K562 (cell line): Measurements from ENCODE around the gene PTPN12. TPM values are rescaled to one million over a fixed set of nuclear protein-coding genes. Genes with fewer than 3 reads are reported as not detected.
A peak's percentile ranks its signal among the peaks of the same experiment; 100 is the strongest.

Experiments used
- ATAC-seq: fragments of 200-7000 bp; cut with Tn5 transposase; 3 replicates; pipeline ENCODE4 v1.9.1; 2020; ENCODE audit warnings: moderate library complexity
- BruUV-seq: library from RNA; stranded (reverse); fragments of 400-500 nt; replicated peaks from 2 replicates; lab custom pipeline; 2021; lab: Mats Ljungman, UMichigan
- CTCF ChIA-PET: fragments of 300-600 bp; formaldehyde crosslinking; extraction: SDS; loops from one replicate; lab custom pipeline; 2021; ENCODE audit warnings: low intra/inter-chr PET ratio; lab: Yijun Ruan, JAX
- POLR2A ChIA-PET: fragments of 300-600, 350-650 bp; sonication (Branson Sonifier 250); formaldehyde crosslinking; extraction: SDS; loops from one replicate; lab custom pipeline; 2021; ENCODE audit warnings: antibody characterized with exemption, inconsistent platforms; lab: Yijun Ruan, JAX
- DNase-seq, 4 experiments: peaks; one replicate each; pipeline versions ENCODE4 v3.0.0 to v3.0.0-alpha.2; 2011 to 2018; ENCODE audit warnings: low spot score in 3 of 4, mixed read lengths in 3 of 4; ENCODE audit errors: extremely low read depth in 1 of 4
- FAIRE-seq: peaks from 2 replicates; lab custom pipeline; 2011; peaks lifted over from hg19 to GRCh38; lab: Jason Lieb, UNC
- H2AFZ ChIP-seq: 2 replicates; pipeline ENCODE4 v1.6.0; 2011; ENCODE audit warnings: low read depth, low read length, control low read depth, inconsistent platforms
- H3K27ac ChIP-seq: fragments of 200-600 bp; 3 replicates; pipeline ENCODE4 v1.8.0; 2011; ENCODE audit warnings: low read depth, mild to moderate bottlenecking, control low read depth, inconsistent platforms, low read length, moderate library complexity, mixed read lengths; ENCODE audit errors: extremely low read depth
- H3K27me3 ChIP-seq, 2 experiments: fragments of 300-600 bp in 1 of 2; 2 replicates in 1 of 2; 3 replicates in 1 of 2; pipeline versions ENCODE4 v1.6.0 to v1.8.0; 2011; ENCODE audit warnings: inconsistent platforms in 2 of 2, low read length in 2 of 2, mild to moderate bottlenecking in 1 of 2, mixed read lengths in 1 of 2, moderate library complexity in 1 of 2; ENCODE audit not compliant: control insufficient read depth in 2 of 2, insufficient read depth in 2 of 2
- H3K36me3 ChIP-seq: fragments of 300-600 bp; 3 replicates; pipeline ENCODE4 v1.8.0; 2011; ENCODE audit warnings: mild to moderate bottlenecking, low read length, inconsistent platforms; ENCODE audit not compliant: control insufficient read depth, insufficient read depth
- H3K4me1 ChIP-seq, 2 experiments: fragments of 200-600 bp in 1 of 2; replicated peaks in 1 of 2; 2 replicates in 1 of 2; 3 replicates in 1 of 2; pipeline versions ENCODE4 v1.5.1 to v1.8.0; 2011; ENCODE audit warnings: inconsistent platforms in 2 of 2, low read length in 2 of 2, mild to moderate bottlenecking in 1 of 2, mixed read lengths in 1 of 2, moderate library complexity in 1 of 2; ENCODE audit not compliant: control insufficient read depth in 2 of 2, insufficient read depth in 2 of 2
- H3K4me2 ChIP-seq: 2 replicates; pipeline ENCODE4 v1.6.1; 2011; ENCODE audit warnings: low read length, control low read depth, inconsistent platforms, mixed read lengths; ENCODE audit not compliant: insufficient read depth
- H3K4me3 ChIP-seq: fragments of 200-600 bp; sonication (generic), shearing (Covaris generic); 2 replicates; pipeline ENCODE4 v1.5.1; 2016; ENCODE audit warnings: control low read depth, inconsistent platforms
- H3K79me2 ChIP-seq: fragments of 200-600 bp; 3 replicates; pipeline ENCODE4 v1.8.0; 2011; ENCODE audit warnings: low read length, inconsistent platforms; ENCODE audit not compliant: control insufficient read depth, insufficient read depth
- H3K9ac ChIP-seq, 2 experiments: 2 replicates each; pipeline versions ENCODE4 v1.6.0 to v1.6.1; 2011; ENCODE audit warnings: low read depth in 2 of 2, low read length in 2 of 2, control low read depth in 1 of 2, inconsistent platforms in 1 of 2, mild to moderate bottlenecking in 1 of 2, mixed read lengths in 1 of 2; ENCODE audit not compliant: insufficient read depth in 1 of 2
- H3K9me1 ChIP-seq: one replicate; pipeline ENCODE4 v1.6.0; 2011; ENCODE audit warnings: inconsistent platforms, mild to moderate bottlenecking, low read length, moderate library complexity; ENCODE audit not compliant: control insufficient read depth, insufficient read depth
- H3K9me3 ChIP-seq: replicated peaks from 2 replicates; pipeline ENCODE4 v1.5.1; 2011; ENCODE audit warnings: low read depth, low read length, inconsistent platforms; ENCODE audit not compliant: control insufficient read depth, insufficient read depth
- H4K20me1 ChIP-seq: replicated peaks from 2 replicates; pipeline ENCODE4 v1.6.1; 2011; ENCODE audit warnings: low read length, inconsistent platforms, mixed read lengths; ENCODE audit not compliant: control insufficient read depth, insufficient read depth
- BACH1 ChIP-seq: fragments of 200-800 bp; sonication (Bioruptor generic); IDR thresholded peaks from 2 replicates; pipeline ENCODE4 v1.6.1; 2016; ENCODE audit warnings: missing genetic modification characterization, missing compliant biosample characterization
- DIDO1 ChIP-seq: fragments of 450-650 bp; IDR thresholded peaks from 2 replicates; pipeline ENCODE4 v1.6.1; 2016; ENCODE audit warnings: low read depth, missing biosample characterization, missing genetic modification characterization
- GABPA ChIP-seq: fragments of 200-800 bp; sonication (Bioruptor generic); conservative IDR thresholded peaks from 2 replicates; pipeline ENCODE4 v1.6.1; 2016; ENCODE audit warnings: low read depth, missing genetic modification characterization, missing compliant biosample characterization
- HSF4 ChIP-seq: fragments of 250-450 bp; sonication (Bioruptor Pico); IDR thresholded peaks from 2 replicates; pipeline ENCODE4 v2.1.2; 2022; ENCODE audit warnings: mild to moderate bottlenecking, moderate library complexity, borderline replicate concordance
- JUND ChIP-seq, 2 experiments: IDR thresholded peaks; 2 replicates in 1 of 2; 3 replicates in 1 of 2; pipeline ENCODE4 v1.6.1; 2011; ENCODE audit warnings: borderline replicate concordance in 2 of 2, low read depth in 2 of 2, low read length in 2 of 2, improper control_type of control experiment in 1 of 2, missing biosample characterization in 1 of 2, missing genetic modification characterization in 1 of 2, missing genetic modification reagents in 1 of 2
- L3MBTL2 ChIP-seq: fragments of 450-650 bp; IDR thresholded peaks from 2 replicates; pipeline ENCODE4 v1.6.1; 2016; ENCODE audit warnings: mild to moderate bottlenecking, moderate library complexity
- LARP7 ChIP-seq: fragments of 450-650 bp; IDR thresholded peaks from 2 replicates; pipeline ENCODE4 v1.6.1; 2016
- MEIS2 ChIP-seq: fragments of 450-650 bp; IDR thresholded peaks from 2 replicates; pipeline ENCODE4 v1.6.1; 2014; ENCODE audit warnings: mild to moderate bottlenecking; ENCODE audit not compliant: partially characterized antibody
- NR2C2 ChIP-seq, 2 experiments: fragments of 200-800 bp in 1 of 2; sonication (Bioruptor generic) in 1 of 2; sonication (generic) in 1 of 2; formaldehyde crosslinking in 1 of 2; IDR thresholded peaks; 2 replicates each; pipeline versions ENCODE4 v1.6.1 to v1.8.0; 2016 to 2022; ENCODE audit warnings: mild to moderate bottlenecking in 1 of 2, missing compliant biosample characterization in 1 of 2, missing genetic modification characterization in 1 of 2, missing genetic modification reagents in 1 of 2
- STAT5B ChIP-seq: fragments of 250-450 bp; sonication (Bioruptor Pico); IDR thresholded peaks from 2 replicates; pipeline ENCODE4 v1.8.0; 2021; ENCODE audit warnings: mild to moderate bottlenecking, inconsistent platforms
- VEZF1 ChIP-seq: fragments of 200-800 bp; sonication (Bioruptor generic); IDR thresholded peaks from 2 replicates; pipeline ENCODE4 v1.6.1; 2017; ENCODE audit warnings: missing genetic modification characterization, missing compliant biosample characterization
- ZNF431 ChIP-seq: sonication (generic); formaldehyde crosslinking; IDR thresholded peaks from 2 replicates; pipeline ENCODE4 v1.8.0; 2022; ENCODE audit warnings: mild to moderate bottlenecking, missing genetic modification reagents
- WGBS: fragments of 100-300 bp; shearing (Covaris generic); methylation state at CpG from one replicate; pipeline ENCODE4 v1.1.6; 2016; ENCODE audit warnings: low coverage, mixed read lengths; ENCODE audit not compliant: insufficient coverage; ENCODE audit errors: missing lambda C conversion rate; 5-methylcytosine and 5-hydroxymethylcytosine counted together
- in situ Hi-C: fragments of 300-500 bp; cut with MboI; formaldehyde crosslinking; loops from 4 replicates; pipeline ENCODE4 v1.15.0; 2018; ENCODE audit warnings: inconsistent platforms, mixed read lengths
- intact Hi-C: fragments of 100-400 bp; cut with micrococcal nuclease; formaldehyde crosslinking; loops from 2 replicates; pipeline ENCODE4 v1.14.2; 2022
- polyA plus RNA-seq, 8 experiments: library from polyadenylated mRNA; depleted of rRNA in 4 of 8; stranded (reverse) in 5 of 8; unstranded in 3 of 8; fragments of >200 nt; fragmentation: Nextera tagmentation in 2 of 8; fragmentation: Illumina TruSeq in 1 of 8; extraction: Ambion mirVana in 2 of 8; extraction: Trizol in 1 of 8; gene quantifications; 2 replicates each; pipeline versions ENCODE4 v1.2.1 to v1.2.3, GENCODE V29; 2011 to 2014; ENCODE audit warnings: inconsistent platforms in 1 of 8, missing spikeins in 1 of 8
- total RNA-seq, 7 experiments: library from RNA; depleted of rRNA in 6 of 7; stranded (reverse); fragments of >200 nt in 6 of 7; fragmentation: Illumina TruSeq in 2 of 7; extraction: Trizol in 2 of 7; gene quantifications; 2 replicates each; pipeline versions ENCODE4 v1.2.1 to v1.2.3, GENCODE V29; 2011 to 2021; ENCODE audit warnings: low replicate concordance in 1 of 7

The PTPN12 gene
- total and polyA plus RNA-seq, 9 of the 15 experiments (the other 6 are each of a cell fraction or from before 2014, with no cell fraction given), result 15.3 to 79.8 (median 26.6) TPM

DNA sequence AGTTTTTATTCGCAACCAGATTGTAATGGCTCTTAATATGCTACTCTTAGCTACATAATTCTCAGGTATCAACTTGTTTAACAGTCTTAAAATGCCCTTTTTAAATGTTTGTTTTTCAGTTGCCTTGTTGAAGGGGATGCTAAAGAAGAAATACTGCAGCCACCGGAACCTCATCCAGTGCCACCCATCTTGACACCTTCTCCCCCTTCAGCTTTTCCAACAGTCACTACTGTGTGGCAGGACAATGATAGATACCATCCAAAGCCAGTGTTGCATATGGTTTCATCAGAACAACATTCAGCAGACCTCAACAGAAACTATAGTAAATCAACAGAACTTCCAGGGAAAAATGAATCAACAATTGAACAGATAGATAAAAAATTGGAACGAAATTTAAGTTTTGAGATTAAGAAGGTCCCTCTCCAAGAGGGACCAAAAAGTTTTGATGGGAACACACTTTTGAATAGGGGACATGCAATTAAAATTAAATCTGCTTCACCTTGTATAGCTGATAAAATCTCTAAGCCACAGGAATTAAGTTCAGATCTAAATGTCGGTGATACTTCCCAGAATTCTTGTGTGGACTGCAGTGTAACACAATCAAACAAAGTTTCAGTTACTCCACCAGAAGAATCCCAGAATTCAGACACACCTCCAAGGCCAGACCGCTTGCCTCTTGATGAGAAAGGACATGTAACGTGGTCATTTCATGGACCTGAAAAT lies 89.7 kb downstream of the PTPN12 start:
- FAIRE-seq, result no peak
- peaks cover 57% of the 10 kb centered on the region for H3K36me3 ChIP-seq
- TF ChIP-seq DIDO1 (tag) (0 out of 2 replicates have a peak, but pooled peaks have one; percentile 11), MEIS2 (peak; percentile 67), L3MBTL2 (peak; percentile 32; the same call in 1 of the 2 replicates), NR2C2 (CRISPR knock-in tag; IDR thresholded peaks at IDR 0.05) (no peak), NR2C2 (tag; IDR thresholded peaks at IDR 0.05) (peak; percentile 61), LARP7 (no peak), STAT5B (CRISPR knock-in tag) (no peak), VEZF1 (CRISPR knock-in tag) (0 out of 2 replicates have a peak, but pooled peaks have one; percentile 29), HSF4 (CRISPR knock-in tag) (peak; percentile 30; the same call in 1 of the 2 replicates), BACH1 (tag) (peak; percentile 73; the same call in 1 of the 2 replicates), JUND (IDR thresholded peaks at IDR 0.05; ENCODE audit: borderline replicate concordance, low read depth, low read length) (peak; percentile 34; the same call in 1 of the 2 replicates), JUND (tag; IDR thresholded peaks at IDR 0.05; ENCODE audit: borderline replicate concordance, low read depth, low read length) (no peak), GABPA (tag) (0 out of 2 replicates have a peak, but pooled peaks have one; percentile 36), ZNF431 (CRISPR knock-in tag) (no peak)

More for the DNA sequence above, 89.7 kb downstream of the PTPN12 start:
- ATAC-seq, result peak; percentile 60
- WGBS, result 70% methylated on average over 6 of the region's 6 CpGs
- ChIA-PET POLR2A (interaction anchor here (0.6 kb wide), 1 partner anchor 80 kb away, joined by 3 read pairs; no protein-coding TSS in a partner anchor), CTCF (no interaction called here)
- Histone ChIP-seq H2AFZ (no peak overlapping the region), H3K4me2 (no peak overlapping the region), H3K9me1 (no peaks in the 10 kb centered on the region), H3K4me3 (no peak overlapping the region), H3K27me3 (no peaks in the 10 kb centered on the region), H3K79me2 (no peaks in the 10 kb centered on the region), H4K20me1 (no peaks in the 10 kb centered on the region), H3K4me1 (no peaks in the 10 kb centered on the region), H3K9ac (no peak overlapping the region), H3K9me3 (no peaks in the 10 kb centered on the region), H3K27ac (no peak overlapping the region; the same call in 2 of the 3 replicates)
- in situ Hi-C loops, result no loop called here
- intact Hi-C loops, result no loop called here
- BruUV-seq, result TSS peak; percentile 31
- DNase-seq, result no peak
